ENCODE measurements around the gene NDUFB4.
A peak's percentile ranks its signal among the peaks of the same experiment; 100 is the strongest.

The NDUFB4 gene

DNA sequence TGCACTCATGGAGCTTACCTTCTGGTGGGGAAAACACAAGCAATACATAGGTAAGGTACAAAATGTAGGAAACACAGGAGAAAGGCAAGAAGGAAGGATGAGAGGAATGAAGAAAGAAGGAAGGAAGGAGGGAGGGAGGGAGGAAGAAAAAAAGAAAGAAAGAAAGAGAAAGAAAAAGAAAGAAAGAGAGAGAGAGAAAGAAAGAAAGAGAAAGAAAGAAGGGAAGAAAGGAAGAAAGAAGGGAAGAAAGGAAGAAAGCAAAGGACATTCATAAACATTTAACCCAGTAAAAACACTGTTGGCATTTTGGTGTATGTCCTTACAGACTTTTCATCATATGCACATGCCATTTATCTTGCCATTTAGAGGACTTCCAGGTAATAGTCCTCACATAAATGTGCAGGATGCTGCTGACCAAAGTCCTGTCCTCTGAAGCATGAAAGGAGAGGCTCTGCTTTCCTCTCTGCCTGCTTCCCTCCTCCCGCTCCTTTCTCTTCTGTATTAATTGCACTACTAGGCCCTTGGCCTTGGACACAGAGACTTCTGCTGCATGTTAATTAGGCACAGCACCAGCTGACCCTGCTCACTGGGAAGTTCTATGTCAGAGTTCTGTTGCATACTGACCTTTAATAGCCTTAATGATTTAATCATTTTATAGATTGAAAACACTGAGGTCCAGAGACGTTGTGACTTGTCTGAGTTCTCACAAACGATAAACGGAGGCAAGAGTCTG is 29.7 kb upstream of the NDUFB4 start:
- Mint-ChIP-seq H3K4me1 (no peaks in the 10 kb centered on the region), H3K27me3 (peaks cover 26% of the 10 kb centered on the region), H3K36me3 (no peaks in the 10 kb centered on the region), H3K4me3 (no peak overlapping the region), H3K9me3 (no peaks in the 10 kb centered on the region), H3K27ac (no peak overlapping the region)
- peak; percentile 12 for ATAC-seq

DNA sequence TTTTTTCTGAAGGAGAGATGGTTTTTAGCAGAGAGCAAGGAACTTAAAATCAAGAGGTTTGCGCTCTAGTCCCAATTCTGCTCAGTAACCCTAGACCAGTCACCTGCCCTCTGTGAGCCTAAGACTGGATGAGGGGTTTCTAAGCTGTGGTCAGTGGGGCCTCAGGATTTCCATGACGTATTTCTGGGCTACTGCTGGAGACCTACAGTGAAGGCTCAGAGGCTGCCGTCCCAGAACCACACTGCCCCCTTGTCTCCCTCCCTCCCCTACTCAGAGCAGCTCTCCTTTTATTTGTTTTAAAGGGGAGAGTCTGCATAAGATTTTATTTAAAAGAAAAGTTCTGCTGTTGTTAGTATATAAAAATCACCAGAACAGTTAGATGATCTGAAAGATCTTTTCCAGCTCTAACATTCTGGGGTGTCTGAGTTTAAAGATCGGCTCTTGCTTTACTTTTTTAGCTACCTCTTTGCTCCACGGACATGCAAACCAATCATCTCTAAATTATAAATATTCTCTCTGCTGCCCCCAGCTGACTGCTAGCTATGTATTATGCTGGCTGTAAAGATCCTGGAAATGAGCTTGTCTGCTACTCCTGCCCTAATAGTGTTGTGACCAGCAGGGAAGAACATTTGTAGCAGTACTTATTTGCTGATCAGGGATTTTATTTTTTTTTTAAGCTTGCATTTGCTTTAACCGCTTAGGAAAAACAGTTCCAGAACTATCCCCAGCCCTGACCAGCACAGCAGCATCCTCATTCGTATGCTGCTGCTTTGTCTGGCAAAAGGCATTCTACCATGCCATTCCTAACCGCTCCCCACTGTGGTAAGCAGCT is 28.6 kb upstream of the NDUFB4 start:
- no peaks in the 10 kb centered on the region for H3K36me3 Mint-ChIP-seq
- peaks cover 28% of the 10 kb centered on the region for H3K27me3 Mint-ChIP-seq
- H3K4me3 Mint-ChIP-seq, result peak overlapping the region; percentile 31
- ATAC-seq, result peak; percentile 68
- H3K9me3 Mint-ChIP-seq, result no peaks in the 10 kb centered on the region
- H3K4me1 Mint-ChIP-seq, result no peaks in the 10 kb centered on the region
- no peak overlapping the region for H3K27ac Mint-ChIP-seq

DNA sequence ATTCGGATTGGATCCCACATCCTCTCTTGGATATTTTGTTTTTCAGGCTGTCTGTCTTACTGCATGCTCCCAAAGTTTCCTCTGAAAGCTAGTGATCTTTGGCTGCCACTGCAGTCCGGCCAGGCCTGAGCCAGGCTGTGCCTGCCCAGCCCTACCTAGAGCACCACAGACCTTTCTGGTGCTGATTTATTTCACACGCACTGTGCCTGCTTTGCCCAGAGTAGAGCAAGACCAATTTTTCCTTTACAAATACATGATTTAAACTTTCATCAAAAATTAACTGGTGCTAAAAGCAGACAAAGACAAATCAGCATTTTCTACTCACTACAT is 28.0 kb upstream of the NDUFB4 start:
- H3K27ac Mint-ChIP-seq, result no peak overlapping the region
- ATAC-seq, result no peak
- H3K27me3 Mint-ChIP-seq, result peaks cover 28% of the 10 kb centered on the region
- H3K36me3 Mint-ChIP-seq, result no peaks in the 10 kb centered on the region
- no peak overlapping the region for H3K4me3 Mint-ChIP-seq
- no peaks in the 10 kb centered on the region for H3K4me1 Mint-ChIP-seq
- no peaks in the 10 kb centered on the region for H3K9me3 Mint-ChIP-seq

GRCh38 chr3:120568598-120568997 is 27.5 kb upstream of the NDUFB4 start:
- Mint-ChIP-seq H3K4me1 (no peaks in the 10 kb centered on the region), H3K27ac (no peak overlapping the region), H3K36me3 (no peaks in the 10 kb centered on the region), H3K4me3 (no peak overlapping the region), H3K27me3 (peaks cover 32% of the 10 kb centered on the region), H3K9me3 (no peaks in the 10 kb centered on the region)
- ATAC-seq, result no peak

DNA sequence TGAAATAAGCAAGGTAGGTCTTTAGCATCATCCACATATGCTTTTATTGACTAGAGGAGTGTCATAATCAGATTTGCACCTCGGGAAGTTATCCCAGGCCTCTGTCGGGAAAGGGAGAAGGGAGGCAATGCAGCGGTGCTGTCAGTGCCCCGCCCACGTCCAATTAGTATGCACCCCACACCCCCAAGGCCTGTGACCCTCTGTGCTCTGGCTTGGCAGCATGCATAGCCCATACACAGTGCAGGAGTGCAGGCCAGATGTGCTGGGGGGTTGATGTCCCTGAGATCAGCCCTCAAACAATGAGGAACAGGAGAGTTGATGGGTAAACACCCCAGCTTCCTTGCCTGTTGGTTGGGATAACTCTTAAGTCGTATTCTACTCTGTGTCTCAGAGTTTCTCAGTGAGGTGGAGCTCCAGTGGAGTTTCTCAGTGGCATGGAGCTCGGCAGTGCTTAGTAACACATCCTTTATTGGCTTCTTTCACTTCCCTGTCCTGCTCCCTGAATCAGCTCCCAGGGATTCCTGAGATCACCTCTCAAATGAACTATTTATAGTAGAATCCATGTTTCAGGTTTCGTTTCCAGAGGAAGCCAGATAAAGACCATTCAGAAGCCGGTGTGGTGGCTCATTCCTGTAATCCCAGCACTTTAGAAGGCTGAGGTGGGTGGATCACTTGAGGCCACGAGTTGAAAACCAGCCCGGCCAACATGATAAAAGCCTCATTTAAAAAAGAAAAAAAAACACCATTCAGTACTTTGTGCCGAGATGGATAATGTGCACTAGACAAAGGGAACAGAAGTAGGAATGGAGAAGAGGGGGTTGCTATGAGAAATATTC is 26.7 kb upstream of the NDUFB4 start:
- H3K36me3 Mint-ChIP-seq, result no peaks in the 10 kb centered on the region
- no peak overlapping the region for H3K4me3 Mint-ChIP-seq
- H3K9me3 Mint-ChIP-seq, result no peaks in the 10 kb centered on the region
- H3K27ac Mint-ChIP-seq, result no peak overlapping the region
- H3K4me1 Mint-ChIP-seq, result no peaks in the 10 kb centered on the region
- peaks cover 37% of the 10 kb centered on the region for H3K27me3 Mint-ChIP-seq
- ATAC-seq, result no peak

- H3K4me1 Mint-ChIP-seq, result no peaks in the 10 kb centered on the region
- ATAC-seq, result no peak
- H3K27ac Mint-ChIP-seq, result no peak overlapping the region
- H3K4me3 Mint-ChIP-seq, result no peak overlapping the region
- peaks cover 37% of the 10 kb centered on the region for H3K27me3 Mint-ChIP-seq
- no peaks in the 10 kb centered on the region for H3K9me3 Mint-ChIP-seq
- no peaks in the 10 kb centered on the region for H3K36me3 Mint-ChIP-seq
Observed at GRCh38 chr3:120572027-120572426, 24.1 kb upstream of the NDUFB4 start.

- Mint-ChIP-seq H3K4me3 (no peak overlapping the region), H3K36me3 (no peaks in the 10 kb centered on the region)
Observed at GRCh38 chr3:120587332-120587975, 8.7 kb upstream of the NDUFB4 start.

DNA sequence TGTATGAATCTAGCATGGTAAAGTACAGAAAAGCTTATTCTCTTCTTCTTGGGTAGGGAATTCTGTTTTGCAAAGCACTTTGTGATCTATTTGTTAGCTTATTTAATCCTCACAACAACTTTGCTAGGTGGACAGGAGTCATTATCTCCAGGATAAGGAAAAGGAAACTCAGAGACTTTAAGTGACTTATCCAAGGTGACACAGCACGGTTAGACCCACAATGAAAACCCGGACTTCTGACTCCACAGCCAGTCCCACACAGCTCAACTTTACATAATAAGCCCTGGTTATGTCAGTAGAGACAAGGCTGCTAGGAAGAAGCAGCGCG is 384 bp upstream of the NDUFB4 start:
- ATAC-seq, result no peak
- H3K27me3 Mint-ChIP-seq, result no peaks in the 10 kb centered on the region
- peak overlapping the region; percentile 82 for H3K4me3 Mint-ChIP-seq
- H3K4me1 Mint-ChIP-seq, result peaks cover 6% of the 10 kb centered on the region
- no peaks in the 10 kb centered on the region for H3K36me3 Mint-ChIP-seq
- no peak overlapping the region for H3K27ac Mint-ChIP-seq
- no peaks in the 10 kb centered on the region for H3K9me3 Mint-ChIP-seq

More at GRCh38 chr3:120587332-120587975, 8.7 kb upstream of the NDUFB4 start:
- Mint-ChIP-seq H3K4me1 (no peaks in the 10 kb centered on the region), H3K9me3 (peaks cover 2% of the 10 kb centered on the region), H3K27me3 (no peaks in the 10 kb centered on the region), H3K27ac (no peak overlapping the region)
- no peak for ATAC-seq

GRCh38 chr3:120596853-120597223 is 702 bp downstream of the NDUFB4 start:
- ATAC-seq, result no peak
- Mint-ChIP-seq H3K9me3 (no peaks in the 10 kb centered on the region), H3K36me3 (peaks cover 6% of the 10 kb centered on the region), H3K27me3 (no peaks in the 10 kb centered on the region), H3K4me1 (peaks cover 6% of the 10 kb centered on the region), H3K4me3 (peak overlapping the region; percentile 82), H3K27ac (no peak overlapping the region)

DNA sequence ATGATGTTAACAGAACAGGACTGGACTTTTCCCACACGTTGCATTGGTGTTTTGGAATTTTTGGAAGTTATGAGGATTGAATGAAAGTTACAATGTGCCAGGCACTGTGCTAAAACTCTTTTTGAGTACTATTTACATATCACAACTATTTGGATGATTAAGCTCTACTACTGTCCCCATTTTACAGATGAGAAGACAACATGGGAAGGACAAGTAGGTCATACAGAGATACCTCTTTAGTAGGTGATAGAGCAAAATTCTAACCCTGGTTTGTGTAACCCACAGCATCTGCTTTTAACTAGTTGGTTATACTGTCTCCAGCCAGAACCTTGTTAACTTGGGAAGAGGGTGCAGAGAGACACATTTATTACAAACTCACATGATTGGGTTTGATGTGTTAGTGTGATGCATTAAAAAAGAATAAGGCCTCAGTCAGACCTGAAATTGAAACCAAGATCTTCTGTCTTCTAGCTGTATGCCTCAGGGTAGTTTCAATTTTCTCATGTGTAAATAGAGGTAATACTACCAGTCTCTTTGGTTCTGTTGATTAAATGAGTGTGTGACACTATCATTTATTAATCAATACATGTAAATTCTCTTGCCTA is 1.4 kb downstream of the NDUFB4 start:
- H3K4me1 Mint-ChIP-seq, result peaks cover 6% of the 10 kb centered on the region
- H3K9me3 Mint-ChIP-seq, result no peaks in the 10 kb centered on the region
- no peak for ATAC-seq
- no peaks in the 10 kb centered on the region for H3K27me3 Mint-ChIP-seq
- H3K27ac Mint-ChIP-seq, result no peak overlapping the region
- peaks cover 8% of the 10 kb centered on the region for H3K36me3 Mint-ChIP-seq
- H3K4me3 Mint-ChIP-seq, result peak overlapping the region; percentile 66

DNA sequence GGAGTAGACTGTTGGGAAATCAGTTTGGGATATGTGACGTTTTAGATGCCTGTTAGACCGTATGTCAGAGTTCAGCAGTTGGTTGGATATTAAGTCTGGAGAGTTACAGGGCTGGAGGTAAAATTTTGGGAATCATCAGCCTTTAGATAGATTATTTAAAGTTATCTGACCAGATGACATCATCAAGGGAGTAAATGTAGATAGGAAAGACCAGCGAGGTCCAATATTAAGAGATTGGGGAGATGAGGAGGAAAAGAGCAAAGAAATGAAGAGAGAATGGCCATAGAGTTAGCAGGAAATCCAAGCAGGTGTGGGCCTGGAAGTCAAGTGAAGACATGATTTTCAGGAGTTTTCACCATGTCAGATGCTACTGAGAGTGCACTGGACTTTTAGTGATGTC is 3.1 kb downstream of the NDUFB4 start:
- no peak for ATAC-seq
- Mint-ChIP-seq H3K4me3 (no peak overlapping the region), H3K27ac (no peak overlapping the region), H3K9me3 (no peaks in the 10 kb centered on the region), H3K27me3 (no peaks in the 10 kb centered on the region), H3K4me1 (peaks cover 6% of the 10 kb centered on the region), H3K36me3 (peaks cover 12% of the 10 kb centered on the region)

DNA sequence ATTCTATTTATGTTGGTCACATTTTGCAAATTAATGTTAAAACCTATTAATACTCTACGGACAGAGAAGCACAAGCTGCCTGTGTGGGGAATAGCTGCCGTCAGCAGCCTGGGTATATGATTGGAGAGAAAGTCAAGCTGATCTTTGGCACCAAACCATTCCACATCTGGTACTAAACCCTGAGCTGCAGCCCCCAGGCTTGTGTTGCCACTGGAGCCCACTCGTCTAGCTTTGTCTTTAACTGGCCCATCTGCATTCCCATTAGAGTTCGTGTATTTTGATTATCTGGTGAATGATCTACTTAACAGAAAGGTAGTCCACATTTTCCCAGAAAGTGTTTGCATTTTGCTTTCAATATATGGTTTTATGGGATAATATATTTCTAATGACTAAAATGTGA is 5.4 kb downstream of the NDUFB4 start:
- no peak overlapping the region for H3K4me3 Mint-ChIP-seq
- H3K27ac Mint-ChIP-seq, result no peak overlapping the region
- peaks cover 12% of the 10 kb centered on the region for H3K36me3 Mint-ChIP-seq
- H3K4me1 Mint-ChIP-seq, result no peaks in the 10 kb centered on the region
- H3K27me3 Mint-ChIP-seq, result no peaks in the 10 kb centered on the region
- ATAC-seq, result no peak
- no peaks in the 10 kb centered on the region for H3K9me3 Mint-ChIP-seq

DNA sequence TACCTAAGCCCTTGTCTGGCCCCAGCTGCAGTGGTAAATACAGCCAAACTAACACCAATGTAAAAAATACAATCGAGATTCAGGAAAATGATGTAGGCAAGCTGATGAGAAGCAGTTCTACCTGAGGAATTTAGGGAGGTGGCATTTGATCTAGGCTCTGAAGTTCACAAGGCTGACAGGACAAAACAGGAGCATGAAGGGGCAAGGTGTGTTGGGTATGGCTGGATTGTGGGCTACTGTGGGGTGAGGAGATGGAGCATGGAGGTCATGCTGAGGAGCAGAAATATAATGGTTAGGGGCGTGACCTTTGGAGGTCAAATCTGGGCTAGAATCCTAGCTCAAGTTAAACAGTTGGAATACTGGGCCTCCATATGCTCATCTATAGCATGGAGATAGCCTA is 6.5 kb downstream of the NDUFB4 start:
- Mint-ChIP-seq H3K27ac (no peak overlapping the region), H3K36me3 (peaks cover 12% of the 10 kb centered on the region), H3K27me3 (no peaks in the 10 kb centered on the region), H3K4me1 (no peaks in the 10 kb centered on the region), H3K9me3 (no peaks in the 10 kb centered on the region), H3K4me3 (no peak overlapping the region)
- ATAC-seq, result no peak

GRCh38 chr3:120604382-120604781 is 8.2 kb downstream of the NDUFB4 start:
- Mint-ChIP-seq H3K27me3 (no peaks in the 10 kb centered on the region), H3K4me3 (no peak overlapping the region), H3K9me3 (no peaks in the 10 kb centered on the region), H3K36me3 (peaks cover 12% of the 10 kb centered on the region), H3K4me1 (no peaks in the 10 kb centered on the region), H3K27ac (no peak overlapping the region)
- ATAC-seq, result no peak

GRCh38 chr3:120604784-120605183 is 8.6 kb downstream of the NDUFB4 start:
- Mint-ChIP-seq H3K9me3 (no peaks in the 10 kb centered on the region), H3K27me3 (no peaks in the 10 kb centered on the region), H3K36me3 (peaks cover 12% of the 10 kb centered on the region), H3K27ac (no peak overlapping the region), H3K4me1 (no peaks in the 10 kb centered on the region), H3K4me3 (no peak overlapping the region)
- no peak for ATAC-seq

Data from stimulated activated memory B cell treated with anti-CD40 and anti-IgM and Interleukin-4, amounts not matched to agents 10 μg/mL and 1 μg/mL and 100 μg/mL, for 72 hours (primary cell).